WTC11 (cell line): ENCODE measurements around the gene SMIM44. TPM values are rescaled to one million over a fixed set of nuclear protein-coding genes. Genes with fewer than 3 reads are reported as not detected.
"Not testable (repeated sequence)": the region's sequence is repeated elsewhere in the genome, so short reads cannot be mapped to it uniquely, and the experiment has no call there.

Source experiments
- ATAC-seq: fragments of 200-7000 bp; cut with Tn5 transposase; 2 replicates; pipeline ENCODE4 v1.10.0; 2021; ENCODE audit warnings: mild to moderate bottlenecking, moderate library complexity
- CTCF ChIA-PET: fragments of 300-600 bp; sonication (Branson Sonifier 250); formaldehyde crosslinking; loops from one replicate; lab custom pipeline; 2021; ENCODE audit warnings: antibody characterized with exemption; lab: Charles Lee
- POLR2A ChIA-PET: fragments of 350-600 bp; sonication (Branson Sonifier 250); formaldehyde crosslinking; loops from one replicate; lab custom pipeline; 2021; ENCODE audit warnings: antibody characterized with exemption; lab: Charles Lee
- DNase-seq: peaks from one replicate; pipeline ENCODE4 v3.0.0; 2021; ENCODE audit warnings: low spot score
- H3K27ac Mint-ChIP-seq: 2 replicates; pipeline ENCODE4 v1.8.0; 2021; ENCODE audit warnings: mixed read lengths
- H3K27me3 Mint-ChIP-seq: 2 replicates; pipeline ENCODE4 v1.8.0; 2021; ENCODE audit warnings: low read depth, mild to moderate bottlenecking, moderate library complexity, mixed read lengths
- H3K36me3 Mint-ChIP-seq: 2 replicates; pipeline ENCODE4 v1.8.0; 2021; ENCODE audit warnings: mixed read lengths
- H3K4me1 Mint-ChIP-seq: 2 replicates; pipeline ENCODE4 v1.8.0; 2022; ENCODE audit warnings: mixed read lengths
- H3K4me3 Mint-ChIP-seq: 2 replicates; pipeline ENCODE4 v1.8.0; 2021; ENCODE audit warnings: mild to moderate bottlenecking, moderate library complexity, mixed read lengths
- H3K9me3 Mint-ChIP-seq: 2 replicates; pipeline ENCODE4 v1.8.0; 2021; ENCODE audit warnings: mixed read lengths
- CBFB ChIP-seq: sonication (generic); formaldehyde crosslinking; IDR thresholded peaks from 2 replicates; pipeline ENCODE4 v1.8.1; 2022; ENCODE audit warnings: mild to moderate bottlenecking, low read depth, missing genetic modification reagents
- GTF2I ChIP-seq: fragments of 250-450 bp; sonication (Bioruptor Pico); conservative IDR thresholded peaks from 2 replicates; pipeline ENCODE4 v1.4.0; 2021; ENCODE audit warnings: mild to moderate bottlenecking
- MXD4 ChIP-seq: fragments of 250-450 bp; sonication (Bioruptor Pico); IDR thresholded peaks from 2 replicates; pipeline ENCODE4 v1.8.0; 2021; ENCODE audit warnings: mild to moderate bottlenecking, moderate library complexity, borderline replicate concordance
- PRRX2 ChIP-seq: fragments of 250-450 bp; sonication (Bioruptor Pico); IDR thresholded peaks from 2 replicates; pipeline ENCODE4 v1.8.0; 2021; ENCODE audit warnings: mild to moderate bottlenecking
- ZNF121 ChIP-seq: sonication (generic); formaldehyde crosslinking; IDR thresholded peaks from 2 replicates; pipeline ENCODE4 v1.8.0; 2023; ENCODE audit warnings: missing genetic modification reagents
- total RNA-seq: library from RNA; stranded (reverse); gene quantifications from 3 replicates; pipeline ENCODE4 v1.2.3, GENCODE V29; 2021
- TF ChIP-seq, protein P1 (sequence below): sonication (generic); formaldehyde crosslinking; IDR thresholded peaks from 2 replicates; pipeline ENCODE4 v1.8.0; 2022; ENCODE audit warnings: mild to moderate bottlenecking, missing genetic modification reagents
- TF ChIP-seq, protein P2 (sequence below): sonication (generic); formaldehyde crosslinking; IDR thresholded peaks from 2 replicates; pipeline ENCODE4 v1.8.0; 2023; ENCODE audit warnings: missing genetic modification reagents, mild to moderate bottlenecking, borderline replicate concordance
- TF ChIP-seq, protein P3 (sequence below): fragments of 250-450 bp; sonication (Bioruptor Pico); conservative IDR thresholded peaks from 2 replicates; pipeline ENCODE4 v1.9.0; 2021; ENCODE audit warnings: mild to moderate bottlenecking

SMIM44 gene
- total RNA-seq, 1 experiment from 2014 or later, result not detected

DNA sequence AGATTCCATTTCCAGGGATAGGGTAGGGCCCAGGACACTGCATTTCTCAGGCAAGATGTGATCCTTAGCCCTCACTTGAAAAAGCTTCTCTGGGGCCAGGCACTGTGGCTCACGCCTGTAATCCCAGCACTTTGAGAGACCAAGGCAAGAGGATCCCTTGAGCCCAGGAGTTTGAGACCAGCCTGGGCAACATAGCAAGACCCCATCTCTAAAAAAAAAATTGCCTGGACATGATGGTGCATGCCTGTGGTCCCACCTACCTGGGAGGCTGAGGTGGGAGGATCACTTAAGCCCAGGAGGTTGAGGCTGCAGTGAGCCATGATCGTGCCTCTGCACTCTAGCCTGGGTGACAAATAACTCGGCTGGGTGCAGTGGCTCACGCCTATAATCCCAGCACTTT lies 36.6 kb downstream of the SMIM44 start:
- H3K36me3 Mint-ChIP-seq, H3K27ac Mint-ChIP-seq, H3K4me3 Mint-ChIP-seq, DNase-seq, H3K9me3 Mint-ChIP-seq, POLR2A ChIA-PET, H3K27me3 Mint-ChIP-seq, ATAC-seq: not testable (repeated sequence)
- CTCF ChIA-PET, result interaction anchor here (1.1 to 2.8 kb wide), 3 partner anchors 17 to 119 kb away, joined by 3 to 11 read pairs (median 7); no protein-coding TSS in a partner anchor
- peaks cover 12% of the 10 kb centered on the region for H3K4me1 Mint-ChIP-seq
- 0 out of 2 replicates have a peak, but pooled peaks have one; percentile 33 for TF ChIP-seq ZNF121

DNA sequence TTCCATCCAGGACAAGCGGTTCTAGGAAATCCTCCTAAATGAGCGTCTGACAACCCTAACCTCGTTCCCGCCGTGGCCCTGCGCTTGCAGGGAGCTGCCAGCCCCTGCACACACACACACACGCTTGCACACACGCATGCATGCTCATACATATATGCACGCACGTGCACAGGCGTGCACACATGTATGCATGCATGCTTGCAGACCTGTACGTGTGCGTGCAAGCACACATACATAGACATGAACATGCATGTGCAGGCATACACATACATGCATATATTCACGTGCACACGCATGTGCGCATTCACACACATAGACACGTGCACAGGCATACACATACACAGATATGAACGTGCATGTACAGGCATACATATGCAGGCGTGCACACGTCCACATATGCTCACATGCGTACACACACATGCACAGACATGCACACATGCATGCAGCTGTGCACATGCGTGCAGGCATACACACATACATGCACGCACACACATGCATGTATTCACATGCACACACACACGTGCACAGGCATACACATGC lies 38.5 kb downstream of the SMIM44 start:
- Mint-ChIP-seq H3K27ac (no peak overlapping the region), H3K9me3 (no peaks in the 10 kb centered on the region), H3K4me1 (peaks cover 12% of the 10 kb centered on the region), H3K4me3 (peak overlapping the region; percentile 34; the same call in 1 of the 2 replicates)
- POLR2A ChIA-PET, result interaction anchor here (1.3 kb wide), 1 partner anchor 112 kb away, joined by 3 read pairs; no protein-coding TSS in a partner anchor
- DNase-seq, result no peak
- TF ChIP-seq CBFB (CRISPR knock-in tag), result 0 out of 2 replicates have a peak, but pooled peaks have one; percentile 10
- no peak for TF ChIP-seq PRRX2
- TF ChIP-seq, all 79 proteins: peak for 1
- Mint-ChIP-seq H3K36me3 (no peaks in the 10 kb centered on the region), H3K27me3 (no peaks in the 10 kb centered on the region)
- ATAC-seq, result no peak
- CTCF ChIA-PET, result interaction anchor here (0.9 to 1.5 kb wide), 7 partner anchors 14 to 140 kb away, joined by 4 to 14 read pairs (median 5); no protein-coding TSS in a partner anchor

DNA sequence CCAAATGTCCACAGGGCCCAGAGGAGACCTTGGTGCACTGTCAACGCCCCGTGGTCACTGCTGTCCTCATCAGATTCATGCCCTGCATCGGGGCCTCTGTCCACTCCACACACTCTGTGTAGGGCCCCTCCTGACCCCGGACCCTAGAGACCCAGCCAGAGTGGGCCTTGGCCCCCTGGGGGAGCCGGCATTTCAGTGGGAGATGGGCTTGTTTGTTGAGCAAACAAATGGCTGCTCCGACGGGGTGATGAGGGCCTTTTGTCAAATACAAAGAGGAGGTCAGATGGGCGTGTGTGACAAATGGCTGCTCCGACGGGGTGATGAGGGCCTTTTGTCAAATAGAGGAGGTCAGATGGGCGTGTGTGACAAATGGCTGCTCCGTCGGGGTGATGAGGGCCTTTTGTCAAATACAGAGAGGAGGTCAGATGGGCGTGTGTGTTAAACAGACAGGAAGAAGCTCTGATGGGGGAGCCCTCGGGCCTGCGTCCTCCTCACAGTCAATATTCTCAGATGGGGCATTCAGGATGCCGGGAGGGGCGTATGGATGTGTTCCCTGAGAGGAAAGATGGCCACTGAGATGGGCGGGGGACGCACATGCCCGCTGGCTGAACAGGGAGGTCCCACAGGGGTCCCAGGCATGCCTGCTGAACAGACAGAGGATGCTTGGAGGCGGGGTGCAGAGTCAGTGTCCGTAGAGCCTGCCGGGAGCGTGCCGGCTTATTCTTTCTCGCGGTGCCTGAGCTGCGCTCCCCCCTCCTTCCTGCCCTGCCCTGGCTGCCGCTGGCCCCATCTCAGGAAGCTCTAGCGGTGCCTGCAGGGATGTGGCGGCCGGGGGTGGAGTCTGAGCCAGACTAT lies 39.2 kb downstream of the SMIM44 start:
- peak overlapping the region; percentile 34 for H3K4me3 Mint-ChIP-seq
- H3K27ac Mint-ChIP-seq, result 0 out of 2 replicates have a peak overlapping the region, but pooled peaks have one; percentile 4
- ATAC-seq (peak; percentile 71), DNase-seq (peak; percentile 61)
- POLR2A ChIA-PET, result interaction anchor here (1.3 kb wide), 1 partner anchor 113 kb away, joined by 3 read pairs; no protein-coding TSS in a partner anchor
- TF ChIP-seq MXD4 (CRISPR knock-in tag), result no peak
- TF ChIP-seq, protein P1, sequence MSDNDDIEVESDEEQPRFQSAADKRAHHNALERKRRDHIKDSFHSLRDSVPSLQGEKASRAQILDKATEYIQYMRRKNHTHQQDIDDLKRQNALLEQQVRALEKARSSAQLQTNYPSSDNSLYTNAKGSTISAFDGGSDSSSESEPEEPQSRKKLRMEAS, result 0 out of 2 replicates have a peak, but pooled peaks have one; percentile 55
- no peaks in the 10 kb centered on the region for H3K36me3 Mint-ChIP-seq
- no peaks in the 10 kb centered on the region for H3K9me3 Mint-ChIP-seq
- CTCF ChIA-PET, result interaction anchor here (0.9 to 1.5 kb wide), 8 partner anchors 14 to 139 kb away, joined by 3 to 14 read pairs (median 5); no protein-coding TSS in a partner anchor
- peaks cover 12% of the 10 kb centered on the region for H3K4me1 Mint-ChIP-seq
- no peaks in the 10 kb centered on the region for H3K27me3 Mint-ChIP-seq

DNA sequence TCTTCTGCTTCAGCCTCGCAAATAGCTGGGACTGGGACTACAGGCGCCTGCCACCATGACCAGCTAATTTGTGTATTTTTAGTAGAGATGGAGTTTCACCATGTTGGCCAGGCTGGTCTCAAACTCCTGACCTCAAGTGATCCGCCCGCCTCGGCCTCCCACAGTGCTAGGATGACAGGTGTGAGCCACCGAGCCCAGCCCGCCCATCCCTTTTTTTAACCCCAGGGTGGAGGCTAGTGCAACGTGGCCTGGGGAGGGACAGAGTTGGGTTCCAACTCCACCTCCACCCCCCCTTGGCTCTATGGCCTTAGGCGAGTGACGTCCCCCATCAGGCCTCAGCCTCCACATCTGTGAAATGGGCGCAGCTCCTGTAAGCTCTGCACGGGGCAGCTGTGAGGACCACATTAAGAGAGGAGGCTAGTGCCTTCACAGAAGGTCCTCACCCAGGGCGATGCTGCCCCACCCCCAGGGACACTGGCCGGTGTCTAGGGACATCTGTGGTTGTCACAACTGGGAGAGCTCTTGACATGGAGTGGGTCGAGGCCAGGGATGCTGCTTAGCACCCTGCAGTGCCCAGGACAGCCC lies 40.7 kb downstream of the SMIM44 start:
- H3K4me1 Mint-ChIP-seq, result peaks cover 12% of the 10 kb centered on the region
- TF ChIP-seq, protein P2, sequence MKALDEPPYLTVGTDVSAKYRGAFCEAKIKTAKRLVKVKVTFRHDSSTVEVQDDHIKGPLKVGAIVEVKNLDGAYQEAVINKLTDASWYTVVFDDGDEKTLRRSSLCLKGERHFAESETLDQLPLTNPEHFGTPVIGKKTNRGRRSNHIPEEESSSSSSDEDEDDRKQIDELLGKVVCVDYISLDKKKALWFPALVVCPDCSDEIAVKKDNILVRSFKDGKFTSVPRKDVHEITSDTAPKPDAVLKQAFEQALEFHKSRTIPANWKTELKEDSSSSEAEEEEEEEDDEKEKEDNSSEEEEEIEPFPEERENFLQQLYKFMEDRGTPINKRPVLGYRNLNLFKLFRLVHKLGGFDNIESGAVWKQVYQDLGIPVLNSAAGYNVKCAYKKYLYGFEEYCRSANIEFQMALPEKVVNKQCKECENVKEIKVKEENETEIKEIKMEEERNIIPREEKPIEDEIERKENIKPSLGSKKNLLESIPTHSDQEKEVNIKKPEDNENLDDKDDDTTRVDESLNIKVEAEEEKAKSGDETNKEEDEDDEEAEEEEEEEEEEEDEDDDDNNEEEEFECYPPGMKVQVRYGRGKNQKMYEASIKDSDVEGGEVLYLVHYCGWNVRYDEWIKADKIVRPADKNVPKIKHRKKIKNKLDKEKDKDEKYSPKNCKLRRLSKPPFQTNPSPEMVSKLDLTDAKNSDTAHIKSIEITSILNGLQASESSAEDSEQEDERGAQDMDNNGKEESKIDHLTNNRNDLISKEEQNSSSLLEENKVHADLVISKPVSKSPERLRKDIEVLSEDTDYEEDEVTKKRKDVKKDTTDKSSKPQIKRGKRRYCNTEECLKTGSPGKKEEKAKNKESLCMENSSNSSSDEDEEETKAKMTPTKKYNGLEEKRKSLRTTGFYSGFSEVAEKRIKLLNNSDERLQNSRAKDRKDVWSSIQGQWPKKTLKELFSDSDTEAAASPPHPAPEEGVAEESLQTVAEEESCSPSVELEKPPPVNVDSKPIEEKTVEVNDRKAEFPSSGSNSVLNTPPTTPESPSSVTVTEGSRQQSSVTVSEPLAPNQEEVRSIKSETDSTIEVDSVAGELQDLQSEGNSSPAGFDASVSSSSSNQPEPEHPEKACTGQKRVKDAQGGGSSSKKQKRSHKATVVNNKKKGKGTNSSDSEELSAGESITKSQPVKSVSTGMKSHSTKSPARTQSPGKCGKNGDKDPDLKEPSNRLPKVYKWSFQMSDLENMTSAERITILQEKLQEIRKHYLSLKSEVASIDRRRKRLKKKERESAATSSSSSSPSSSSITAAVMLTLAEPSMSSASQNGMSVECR (CRISPR knock-in tag), result no peak
- 0 out of 2 replicates have a peak, but pooled peaks have one; percentile 15 for TF ChIP-seq GTF2I (CRISPR knock-in tag)
- TF ChIP-seq, protein P3, sequence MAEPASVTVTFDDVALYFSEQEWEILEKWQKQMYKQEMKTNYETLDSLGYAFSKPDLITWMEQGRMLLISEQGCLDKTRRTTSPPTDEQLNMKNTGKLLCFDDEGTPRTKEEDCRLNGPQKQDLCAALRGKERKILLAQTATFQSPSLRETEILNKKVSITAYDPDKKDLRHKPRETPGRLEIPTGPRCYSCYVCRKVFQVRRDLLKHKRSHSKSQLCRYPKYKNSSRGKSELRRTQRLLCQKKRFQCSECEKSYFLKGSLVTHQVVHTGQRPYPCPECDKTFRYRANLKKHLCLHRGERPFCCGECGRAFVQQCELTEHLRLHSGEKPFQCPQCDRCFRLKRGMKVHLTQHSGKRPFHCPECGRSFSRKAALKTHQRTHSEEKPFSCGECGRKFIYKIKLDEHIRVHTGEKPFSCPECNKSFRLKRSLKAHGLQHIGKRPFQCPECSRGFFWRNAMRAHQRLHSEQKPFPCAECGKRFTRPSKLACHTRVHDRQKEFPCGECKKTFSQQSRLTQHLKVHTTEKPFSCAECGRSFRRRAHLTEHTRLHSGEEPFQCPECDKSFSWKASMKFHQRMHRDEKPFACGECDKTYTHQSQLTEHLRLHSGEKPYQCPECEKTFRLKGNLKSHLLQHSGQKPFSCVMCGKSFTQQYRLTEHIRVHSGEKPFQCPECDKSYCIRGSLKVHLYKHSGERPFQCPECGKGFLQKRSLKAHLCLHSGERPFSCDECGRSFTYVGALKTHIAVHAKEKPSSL (CRISPR knock-in tag), result no peak
- DNase-seq, result no peak
- no peaks in the 10 kb centered on the region for H3K9me3 Mint-ChIP-seq
- no peak for ATAC-seq
- H3K27me3 Mint-ChIP-seq, result no peaks in the 10 kb centered on the region
- POLR2A ChIA-PET, result no interaction called here
- CTCF ChIA-PET, result interaction anchor here (0.6 to 4.0 kb wide), 6 partner anchors 11 to 164 kb away, joined by 4 to 21 read pairs (median 4); no protein-coding TSS in a partner anchor
- no peak overlapping the region for H3K4me3 Mint-ChIP-seq
- no peaks in the 10 kb centered on the region for H3K36me3 Mint-ChIP-seq
- H3K27ac Mint-ChIP-seq, result no peak overlapping the region
